OCI-LY7 (cell line): ENCODE measurements around the gene INTS7. TPM values are rescaled to one million over a fixed set of nuclear protein-coding genes. Genes with fewer than 3 reads are reported as not detected.

ENCODE experiments used
- BruUV-seq: library from RNA; stranded (reverse); fragments of 400-500 nt; replicated peaks from 2 replicates; lab custom pipeline; 2021; lab: Mats Ljungman, UMichigan
- CTCF ChIA-PET: fragments of 300-600 bp; sonication (Branson Sonifier 250); formaldehyde crosslinking; loops from one replicate; lab custom pipeline; 2022; ENCODE audit warnings: antibody characterized with exemption; ENCODE audit not compliant: unreplicated experiment; lab: Charles Lee
- POLR2A ChIA-PET: fragments of 300-600 bp; sonication (Branson Sonifier 250); formaldehyde crosslinking; loops from one replicate; lab custom pipeline; 2022; ENCODE audit warnings: antibody characterized with exemption; lab: Charles Lee
- DNase-seq: peaks from one replicate; pipeline ENCODE4 v3.0.0-alpha.2; 2015; ENCODE audit warnings: low spot score
- H2AFZ ChIP-seq: fragments of 200-600 bp; sonication (generic), shearing (Covaris generic); 2 replicates; pipeline ENCODE4 v1.6.1; 2014; ENCODE audit warnings: mild to moderate bottlenecking, antibody characterized with exemption, low read length, moderate library complexity
- H3K27ac ChIP-seq: fragments of 200-600 bp; sonication (generic); 2 replicates; pipeline ENCODE4 v1.5.1; 2014; ENCODE audit warnings: mixed run types, low read depth, mild to moderate bottlenecking, moderate library complexity, low read length, inconsistent platforms; ENCODE audit not compliant: poor library complexity, severe bottlenecking
- H3K36me3 ChIP-seq: fragments of 200-600 bp; sonication (generic); 2 replicates; pipeline ENCODE4 v1.6.1; 2014; ENCODE audit warnings: mild to moderate bottlenecking, antibody characterized with exemption, low read length, moderate library complexity, mixed read lengths; ENCODE audit not compliant: insufficient read depth
- H3K4me1 ChIP-seq: fragments of 200-600 bp; sonication (generic); 2 replicates; pipeline ENCODE4 v1.5.1; 2014; ENCODE audit warnings: mild to moderate bottlenecking, low read length; ENCODE audit not compliant: insufficient read depth, poor library complexity, severe bottlenecking
- H3K4me2 ChIP-seq: fragments of 200-600 bp; sonication (generic); 2 replicates; pipeline ENCODE4 v1.6.1; 2014; ENCODE audit warnings: mild to moderate bottlenecking, low read length
- H3K4me3 ChIP-seq: fragments of 200-600 bp; sonication (generic); 2 replicates; pipeline ENCODE4 v1.5.1; 2014; ENCODE audit warnings: mild to moderate bottlenecking, low read depth, low read length; ENCODE audit not compliant: poor library complexity, severe bottlenecking
- H3K79me2 ChIP-seq: fragments of 200-600 bp; sonication (generic); 2 replicates; pipeline ENCODE4 v1.6.1; 2016; ENCODE audit warnings: low read depth, mild to moderate bottlenecking, low read length, moderate library complexity, mixed read lengths; ENCODE audit not compliant: insufficient read depth
- H3K9me2 ChIP-seq: fragments of 200-600 bp; sonication (generic); 2 replicates; pipeline ENCODE4 v1.6.1; 2016; ENCODE audit warnings: mild to moderate bottlenecking, low read length, mixed read lengths; ENCODE audit not compliant: insufficient read depth
- H3K9me3 ChIP-seq: fragments of 200-600 bp; sonication (generic); 2 replicates; pipeline ENCODE4 v1.6.1; 2014; ENCODE audit warnings: mild to moderate bottlenecking, mixed run types, low read length, mixed read lengths
- H4K20me1 ChIP-seq: fragments of 200-600 bp; sonication (generic); 2 replicates; pipeline ENCODE4 v1.6.1; 2014; ENCODE audit warnings: mild to moderate bottlenecking, antibody characterized with exemption, low read length, moderate library complexity, mixed read lengths; ENCODE audit not compliant: insufficient read depth
- CTCF ChIP-seq: fragments of 200-600 bp; sonication (generic); conservative IDR thresholded peaks from 2 replicates; pipeline ENCODE4 v1.5.1; 2014; ENCODE audit warnings: mild to moderate bottlenecking, antibody characterized with exemption, low read length, moderate library complexity, mixed read lengths
- EZH2phosphoT487 ChIP-seq: fragments of 200-600 bp; sonication (generic); IDR thresholded peaks from 2 replicates; pipeline ENCODE4 v1.6.1; 2018; ENCODE audit warnings: low read depth, borderline replicate concordance, mild to moderate bottlenecking, mixed run types, antibody characterized with exemption, low read length, moderate library complexity, mixed read lengths
- intact Hi-C: fragments of 100-400 bp; cut with micrococcal nuclease; formaldehyde crosslinking; loops from one replicate; pipeline ENCODE4 v1.10.0; 2022; ENCODE audit not compliant: unreplicated experiment
- total RNA-seq, 2 experiments: library from RNA; depleted of rRNA in 1 of 2; stranded (reverse); fragments of >200 nt in 1 of 2; shearing (Covaris generic) in 1 of 2; gene quantifications; 2 replicates each; pipeline ENCODE4 v1.2.3, GENCODE V29; 2014 to 2022

Gene INTS7
- total RNA-seq, 2 experiments from 2014 or later: 17.8 to 25.8 TPM

GRCh38 chr1:211968200-211968834, 67.0 kb downstream of the INTS7 start:
- ChIA-PET CTCF (no interaction called here), POLR2A (interaction anchor here (0.7 kb wide), 1 partner anchor 989 kb away, joined by 3 read pairs; no protein-coding TSS in a partner anchor)
- no peaks in the 10 kb centered on the region for H3K79me2 ChIP-seq
- no TSS peak for BruUV-seq
- no peak for DNase-seq
- H3K27ac ChIP-seq: no peak overlapping the region
- no peaks in the 10 kb centered on the region for H3K9me2 ChIP-seq
- H3K4me2 ChIP-seq: no peak overlapping the region
- H2AFZ ChIP-seq: no peak overlapping the region
- H3K36me3 ChIP-seq: peaks cover 72% of the 10 kb centered on the region
- no peaks in the 10 kb centered on the region for H4K20me1 ChIP-seq
- no peaks in the 10 kb centered on the region for H3K4me1 ChIP-seq
- intact Hi-C loops: no loop called here
- H3K4me3 ChIP-seq: no peak overlapping the region
- H3K9me3 ChIP-seq: no peaks in the 10 kb centered on the region
- TF ChIP-seq EZH2phosphoT487 (no peak), CTCF (no peak)

GRCh38 chr1:211967704-211968103, 67.7 kb downstream of the INTS7 start:
- no peak for DNase-seq
- Histone ChIP-seq H2AFZ (no peak overlapping the region), H3K27ac (no peak overlapping the region), H3K9me3 (no peaks in the 10 kb centered on the region), H3K4me1 (no peaks in the 10 kb centered on the region), H4K20me1 (no peaks in the 10 kb centered on the region), H3K4me2 (no peak overlapping the region), H3K4me3 (no peak overlapping the region), H3K36me3 (peaks cover 72% of the 10 kb centered on the region), H3K9me2 (no peaks in the 10 kb centered on the region), H3K79me2 (no peaks in the 10 kb centered on the region)
- TF ChIP-seq EZH2phosphoT487 (no peak), CTCF (no peak)
- ChIA-PET POLR2A (interaction anchor here (0.7 kb wide), 3 partner anchors 48 to 514 kb away, joined by 3 read pairs; no protein-coding TSS in a partner anchor), CTCF (no interaction called here)
- no TSS peak for BruUV-seq
- intact Hi-C loops: no loop called here

GRCh38 chr1:211965108-211965805, 70.1 kb downstream of the INTS7 start:
- H4K20me1 ChIP-seq: no peaks in the 10 kb centered on the region
- no peak overlapping the region for H3K27ac ChIP-seq
- H3K79me2 ChIP-seq: no peaks in the 10 kb centered on the region
- no peaks in the 10 kb centered on the region for H3K9me2 ChIP-seq
- CTCF ChIA-PET: no interaction called here
- H3K4me3 ChIP-seq: no peak overlapping the region
- peaks cover 75% of the 10 kb centered on the region for H3K36me3 ChIP-seq
- BruUV-seq: no TSS peak
- no peaks in the 10 kb centered on the region for H3K9me3 ChIP-seq
- intact Hi-C loops: no loop called here
- H3K4me2 ChIP-seq: no peak overlapping the region
- H2AFZ ChIP-seq: no peak overlapping the region
- TF ChIP-seq EZH2phosphoT487 (no peak), CTCF (no peak)
- no peak for DNase-seq
- no peaks in the 10 kb centered on the region for H3K4me1 ChIP-seq
- POLR2A ChIA-PET: no interaction called here
